Mammary epithelial cell (primary cell): ENCODE results near the gene PRR15.

ENCODE experiments used
- EZH2 ChIP-seq: IDR thresholded peaks from 2 replicates; pipeline ENCODE4 v1.6.1; 2012; ENCODE audit warnings: low read length, inconsistent platforms, borderline replicate concordance
- TF ChIP-seq, protein P1 (sequence below), 2 donors: IDR thresholded peaks in 1 of 2; conservative IDR thresholded peaks in 1 of 2; 2 replicates each; pipeline ENCODE4 v1.5.1; 2011 to 2012; ENCODE audit warnings: inconsistent platforms in 2 of 2, low read length in 2 of 2, mild to moderate bottlenecking in 2 of 2, control low read depth in 1 of 2, low read depth in 1 of 2; ENCODE audit not compliant: insufficient read depth in 1 of 2; ENCODE audit errors: extremely low read depth in 1 of 2

DNA sequence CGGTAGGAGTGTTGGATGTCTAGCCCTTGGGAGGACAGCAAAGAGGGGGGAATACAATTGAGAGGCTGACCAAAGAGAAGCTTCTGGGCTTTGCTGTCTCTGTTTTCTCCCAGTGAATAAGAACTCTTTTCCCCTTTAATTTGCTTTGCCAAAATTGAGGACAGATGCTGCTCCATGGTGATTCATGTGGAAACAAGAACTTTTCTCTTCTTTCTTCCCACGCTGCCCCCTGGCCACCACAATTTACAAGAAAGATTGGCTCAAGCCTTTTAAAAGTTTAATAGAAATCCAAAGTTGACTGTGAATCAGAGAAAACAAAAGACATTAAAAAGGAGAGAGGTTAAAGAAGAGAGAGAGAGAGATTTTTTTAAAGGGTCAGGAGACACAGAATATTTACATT lies 49.0 kb downstream of the PRR15 start:
- TF ChIP-seq, protein P1, sequence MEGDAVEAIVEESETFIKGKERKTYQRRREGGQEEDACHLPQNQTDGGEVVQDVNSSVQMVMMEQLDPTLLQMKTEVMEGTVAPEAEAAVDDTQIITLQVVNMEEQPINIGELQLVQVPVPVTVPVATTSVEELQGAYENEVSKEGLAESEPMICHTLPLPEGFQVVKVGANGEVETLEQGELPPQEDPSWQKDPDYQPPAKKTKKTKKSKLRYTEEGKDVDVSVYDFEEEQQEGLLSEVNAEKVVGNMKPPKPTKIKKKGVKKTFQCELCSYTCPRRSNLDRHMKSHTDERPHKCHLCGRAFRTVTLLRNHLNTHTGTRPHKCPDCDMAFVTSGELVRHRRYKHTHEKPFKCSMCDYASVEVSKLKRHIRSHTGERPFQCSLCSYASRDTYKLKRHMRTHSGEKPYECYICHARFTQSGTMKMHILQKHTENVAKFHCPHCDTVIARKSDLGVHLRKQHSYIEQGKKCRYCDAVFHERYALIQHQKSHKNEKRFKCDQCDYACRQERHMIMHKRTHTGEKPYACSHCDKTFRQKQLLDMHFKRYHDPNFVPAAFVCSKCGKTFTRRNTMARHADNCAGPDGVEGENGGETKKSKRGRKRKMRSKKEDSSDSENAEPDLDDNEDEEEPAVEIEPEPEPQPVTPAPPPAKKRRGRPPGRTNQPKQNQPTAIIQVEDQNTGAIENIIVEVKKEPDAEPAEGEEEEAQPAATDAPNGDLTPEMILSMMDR (conservative IDR thresholded peaks at IDR 0.05 in 1 of 2, IDR thresholded peaks at IDR 0.05 in 1 of 2; ENCODE audit: extremely low read depth in 1 of 2, insufficient read depth in 1 of 2, low read depth in 1 of 2, low read length in 2 of 2), result no peak
- TF ChIP-seq EZH2, result no peak
